MCF 10A (cell line): ENCODE results near the gene GABRD. TPM values are rescaled to one million over a fixed set of nuclear protein-coding genes. Genes with fewer than 3 reads are reported as not detected.

ENCODE experiments used
- BruUV-seq: library from RNA; stranded (reverse); fragments of 400-500 nt; replicated peaks from 2 replicates; lab custom pipeline; 2021; lab: Mats Ljungman, UMichigan
- CTCF ChIA-PET: fragments of 300-600 bp; sonication (Branson Sonifier 250); formaldehyde crosslinking; extraction: SDS; loops from one replicate; lab custom pipeline; 2021; ENCODE audit warnings: antibody characterized with exemption, inconsistent platforms; lab: Yijun Ruan, JAX
- POLR2A ChIA-PET: fragments of 300-600, 350-650 bp; sonication (Branson Sonifier 250); formaldehyde crosslinking; extraction: SDS; loops from one replicate; lab custom pipeline; 2020; ENCODE audit warnings: antibody characterized with exemption, inconsistent platforms; lab: Yijun Ruan, JAX
- DNase-seq: peaks from one replicate; pipeline ENCODE4 v3.0.0-alpha.2; 2018; ENCODE audit not compliant: unreplicated experiment
- H3K27ac Mint-ChIP-seq: one replicate; pipeline ENCODE4 v1.8.0; 2022; ENCODE audit warnings: mild to moderate bottlenecking, low read depth, mixed read lengths; ENCODE audit not compliant: unreplicated experiment
- H3K27me3 Mint-ChIP-seq: one replicate; pipeline ENCODE4 v1.8.0; 2022; ENCODE audit warnings: mixed read lengths; ENCODE audit not compliant: insufficient read depth, unreplicated experiment
- H3K36me3 Mint-ChIP-seq: one replicate; pipeline ENCODE4 v1.8.0; 2022; ENCODE audit warnings: mild to moderate bottlenecking, moderate library complexity, mixed read lengths; ENCODE audit not compliant: insufficient read depth, unreplicated experiment
- H3K4me1 Mint-ChIP-seq: one replicate; pipeline ENCODE4 v1.8.0; 2022; ENCODE audit warnings: mixed read lengths; ENCODE audit not compliant: insufficient read depth, unreplicated experiment
- H3K4me3 Mint-ChIP-seq: one replicate; pipeline ENCODE4 v1.8.0; 2022; ENCODE audit warnings: mild to moderate bottlenecking, moderate library complexity, mixed read lengths; ENCODE audit not compliant: unreplicated experiment
- H3K9me3 Mint-ChIP-seq: one replicate; pipeline ENCODE4 v1.8.0; 2022; ENCODE audit warnings: mixed read lengths; ENCODE audit not compliant: unreplicated experiment
- CTCF ChIP-seq: fragments of 200-600 bp; IDR thresholded peaks from one replicate; pipeline ENCODE4 v1.8.0; 2022; ENCODE audit warnings: antibody characterized with exemption, mild to moderate bottlenecking; ENCODE audit not compliant: unreplicated experiment
- intact Hi-C: fragments of 100-400 bp; cut with micrococcal nuclease; formaldehyde crosslinking; loops from 2 replicates; pipeline ENCODE4 v1.14.1; 2022
- total RNA-seq: library from RNA; stranded (reverse); gene quantifications from 2 replicates; pipeline ENCODE4 v1.2.3, GENCODE V29; 2022

Gene GABRD
- total RNA-seq, 1 experiment from 2014 or later, result not detected

GRCh38 chr1:2019571-2020309 lies 595 bp downstream of the GABRD start:
- CTCF ChIA-PET, result interaction anchor here (0.6 to 1.2 kb wide), 3 partner anchors 25 to 1597 kb away, joined by 3 to 7 read pairs (median 3); no protein-coding TSS in a partner anchor
- TF ChIP-seq CTCF, result no peak
- Mint-ChIP-seq H3K27me3 (peaks cover 51% of the 10 kb centered on the region), H3K4me3 (no peak overlapping the region), H3K4me1 (peaks cover 8% of the 10 kb centered on the region), H3K9me3 (no peaks in the 10 kb centered on the region), H3K36me3 (no peaks in the 10 kb centered on the region), H3K27ac (no peak overlapping the region)
- POLR2A ChIA-PET, result no interaction called here
- DNase-seq, result no peak
- intact Hi-C loops, result no loop called here
- BruUV-seq, result no TSS peak

- no peak overlapping the region for H3K4me3 Mint-ChIP-seq
- H3K4me1 Mint-ChIP-seq, result peaks cover 3% of the 10 kb centered on the region
- H3K27ac Mint-ChIP-seq, result no peak overlapping the region
- intact Hi-C loops, result no loop called here
- no peak for TF ChIP-seq CTCF
- BruUV-seq, result no TSS peak
- CTCF ChIA-PET, result interaction anchor here (0.6 to 1.2 kb wide), 3 partner anchors 24 to 1597 kb away, joined by 3 to 7 read pairs (median 5); no protein-coding TSS in a partner anchor
- no peaks in the 10 kb centered on the region for H3K36me3 Mint-ChIP-seq
- DNase-seq, result no peak
- POLR2A ChIA-PET, result no interaction called here
- peaks cover 51% of the 10 kb centered on the region for H3K27me3 Mint-ChIP-seq
- H3K9me3 Mint-ChIP-seq, result no peaks in the 10 kb centered on the region
These were observed 1.1 kb downstream of the GABRD start for GRCh38 chr1:2020310-2020655.

GRCh38 chr1:2021550-2021949 lies 2.4 kb downstream of the GABRD start:
- ChIA-PET POLR2A (no interaction called here), CTCF (no interaction called here)
- BruUV-seq, result no TSS peak
- intact Hi-C loops, result no loop called here
- Mint-ChIP-seq H3K4me1 (no peaks in the 10 kb centered on the region), H3K4me3 (no peak overlapping the region), H3K36me3 (no peaks in the 10 kb centered on the region), H3K27ac (no peak overlapping the region), H3K27me3 (peaks cover 50% of the 10 kb centered on the region), H3K9me3 (no peaks in the 10 kb centered on the region)
- TF ChIP-seq CTCF, result no peak
- DNase-seq, result no peak

GRCh38 chr1:2022063-2022770 lies 3.1 kb downstream of the GABRD start:
- peaks cover 44% of the 10 kb centered on the region for H3K27me3 Mint-ChIP-seq
- CTCF ChIA-PET, result no interaction called here
- no peak overlapping the region for H3K27ac Mint-ChIP-seq
- DNase-seq, result no peak
- TF ChIP-seq CTCF, result no peak
- H3K4me3 Mint-ChIP-seq, result no peak overlapping the region
- BruUV-seq, result no TSS peak
- H3K9me3 Mint-ChIP-seq, result no peaks in the 10 kb centered on the region
- H3K4me1 Mint-ChIP-seq, result no peaks in the 10 kb centered on the region
- H3K36me3 Mint-ChIP-seq, result no peaks in the 10 kb centered on the region
- intact Hi-C loops, result no loop called here
- POLR2A ChIA-PET, result interaction anchor here (0.7 kb wide), 1 partner anchor 169 kb away, joined by 3 read pairs; no protein-coding TSS in a partner anchor
